Eye (tissue), 1 donor: ENCODE measurements around the gene TRIM47.
"Not testable (repeated sequence)": the region's sequence is repeated elsewhere in the genome, so short reads cannot be mapped to it uniquely, and the experiment has no call there.

Source experiments
- DNase-seq: peaks from one replicate; pipeline ENCODE4 v3.0.0-alpha.2; 2015

Gene TRIM47

DNA sequence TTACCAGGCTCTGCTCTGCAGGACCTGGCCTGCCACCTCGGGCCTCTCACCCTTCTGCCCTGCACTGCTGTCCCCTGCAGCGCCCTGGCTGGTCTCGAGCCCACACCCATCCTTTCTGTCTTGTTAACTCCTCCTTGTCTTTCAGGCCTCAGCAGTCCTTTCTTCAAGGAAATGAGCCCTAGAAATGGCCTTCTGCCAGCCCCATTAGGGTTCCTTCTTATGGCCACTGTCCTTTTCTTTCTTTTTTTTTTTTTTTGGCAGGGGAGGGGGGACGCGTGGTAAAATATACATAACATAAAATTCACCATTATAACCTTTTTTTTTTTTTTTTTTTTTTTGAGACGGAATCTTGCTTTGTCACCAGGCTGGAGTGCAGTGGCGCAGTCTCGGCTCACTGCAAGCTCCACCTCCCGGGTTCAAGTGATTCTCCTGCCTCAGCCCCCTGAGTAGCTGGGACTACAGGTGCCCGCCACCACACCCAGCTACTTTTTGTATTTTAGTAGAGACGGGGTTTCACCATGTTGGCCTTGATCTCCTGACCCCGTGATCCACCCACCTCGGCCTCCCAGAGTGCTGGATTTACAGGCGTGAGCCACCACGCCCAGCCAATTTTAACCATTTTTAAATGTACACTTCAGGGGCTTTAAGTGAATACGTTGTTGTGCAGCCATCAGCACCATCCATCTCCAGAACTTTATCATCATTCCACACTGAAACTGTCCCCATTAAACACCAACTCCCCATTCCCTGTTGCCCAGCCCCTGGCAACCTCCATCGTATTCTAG is 12.8 kb downstream of the TRIM47 start:
- not testable (repeated sequence) for DNase-seq

DNA sequence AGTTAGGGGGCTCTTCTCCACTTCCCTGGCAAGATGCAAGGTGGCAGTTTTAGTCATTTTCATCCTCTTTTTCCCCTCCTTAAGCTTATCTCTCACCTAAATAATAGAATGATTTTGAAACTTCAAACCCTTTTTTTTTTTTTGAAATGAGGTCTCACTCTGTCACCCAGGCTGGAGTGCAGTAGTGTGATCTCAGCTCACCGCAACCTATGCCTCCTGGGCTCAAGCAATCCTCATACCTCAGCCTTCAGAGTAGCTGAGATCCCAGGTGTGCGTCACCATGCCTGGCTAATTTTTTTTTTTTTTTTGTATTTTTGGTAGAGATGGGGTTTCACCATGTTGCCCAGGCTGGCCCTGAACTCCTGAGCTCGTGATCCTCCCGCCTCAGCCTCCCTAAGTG is 13.5 kb downstream of the TRIM47 start:
- not testable (repeated sequence) for DNase-seq

DNA sequence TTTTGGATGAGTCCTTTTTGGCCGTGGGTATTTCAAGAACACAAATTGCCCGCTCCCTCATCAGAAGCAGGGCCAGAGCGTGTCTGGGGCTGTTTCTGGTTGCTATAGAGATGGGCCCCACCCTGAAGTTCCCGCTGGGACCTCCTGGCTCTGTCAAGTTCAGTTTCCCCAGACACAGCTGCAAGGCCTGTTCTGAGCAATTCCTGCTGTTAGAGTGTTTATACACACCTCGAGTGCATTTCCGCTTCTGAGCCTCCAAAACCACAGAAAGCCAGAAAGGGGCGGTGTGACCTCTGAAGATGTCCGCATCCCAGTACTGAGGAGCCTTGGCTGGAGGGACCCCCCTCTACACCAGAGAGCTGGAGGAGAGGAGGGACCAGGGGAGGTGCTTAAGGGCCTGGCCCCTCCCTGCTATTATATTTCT is 13.9 kb downstream of the TRIM47 start:
- DNase-seq: peak; percentile 46

DNA sequence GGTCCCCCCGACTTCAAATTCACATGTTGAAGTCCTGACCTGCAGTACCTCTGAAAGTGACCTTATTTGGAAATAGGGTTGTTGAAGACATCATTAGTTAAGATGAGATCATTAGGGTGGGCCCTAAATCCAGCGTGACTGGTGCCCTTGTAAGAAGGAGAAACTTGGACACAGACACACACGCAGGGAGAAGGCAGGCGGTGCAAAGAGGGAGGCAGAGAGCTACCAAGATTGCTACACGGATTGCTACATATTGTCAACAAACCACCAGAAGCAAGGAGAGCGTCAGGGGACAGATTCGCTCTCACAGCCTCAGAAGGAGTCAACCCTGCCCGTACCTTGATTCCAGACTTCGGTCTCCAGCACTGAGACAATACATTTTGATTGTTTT is 16.5 kb downstream of the TRIM47 start:
- DNase-seq: no peak

DNA sequence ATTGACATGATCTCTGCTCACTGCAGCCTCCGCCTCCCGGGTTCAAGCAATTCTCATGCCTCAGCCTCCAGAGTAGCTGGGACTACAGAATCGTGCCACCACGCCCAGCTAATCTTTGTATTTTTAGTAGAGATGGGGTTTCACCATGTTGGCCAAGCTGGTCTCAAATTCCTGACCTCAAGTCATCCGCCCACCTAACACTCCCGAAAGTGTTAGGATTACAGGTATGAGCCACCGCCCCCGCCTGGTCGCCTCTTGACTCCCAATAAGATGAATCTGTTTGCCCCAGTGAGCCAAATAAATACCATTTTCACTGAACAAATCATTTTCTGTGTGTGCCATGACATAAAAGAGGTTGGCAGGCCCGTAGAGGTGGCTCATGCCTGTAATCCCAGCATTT is 19.0 kb downstream of the TRIM47 start:
- not testable (repeated sequence) for DNase-seq

DNA sequence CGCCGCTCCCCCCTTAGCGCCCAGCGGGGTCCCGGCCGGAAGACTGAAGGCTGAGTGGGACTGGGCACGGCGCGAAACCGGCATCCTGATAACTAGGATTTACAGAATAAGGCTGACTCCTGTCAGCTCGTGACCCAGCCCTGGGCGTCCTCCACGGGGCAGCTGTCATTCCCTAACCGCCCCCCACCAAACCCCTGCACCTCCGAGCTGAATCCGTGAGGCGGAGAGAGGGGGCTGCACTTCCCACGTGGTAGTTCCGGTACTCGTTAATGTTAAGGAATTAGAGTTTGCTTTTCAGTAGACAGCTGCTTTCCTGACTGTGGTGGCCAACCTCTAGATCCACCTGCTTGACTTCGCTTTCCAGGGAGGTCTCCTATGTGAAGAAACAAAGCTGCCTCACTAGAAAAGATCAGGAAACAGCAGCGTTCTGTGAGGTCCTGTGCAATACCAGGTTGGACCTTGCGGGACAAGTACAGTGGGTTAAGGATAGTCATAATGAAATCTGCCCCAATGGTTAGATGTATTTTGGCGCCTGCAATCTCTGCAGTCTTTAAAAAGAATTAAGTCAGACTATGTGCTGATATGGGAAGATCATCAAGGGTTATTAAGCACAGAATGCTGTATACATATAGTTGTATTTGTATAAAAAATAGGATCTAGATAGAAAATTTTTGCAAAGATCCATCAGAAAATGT is 22.2 kb downstream of the TRIM47 start:
- DNase-seq: no peak

DNA sequence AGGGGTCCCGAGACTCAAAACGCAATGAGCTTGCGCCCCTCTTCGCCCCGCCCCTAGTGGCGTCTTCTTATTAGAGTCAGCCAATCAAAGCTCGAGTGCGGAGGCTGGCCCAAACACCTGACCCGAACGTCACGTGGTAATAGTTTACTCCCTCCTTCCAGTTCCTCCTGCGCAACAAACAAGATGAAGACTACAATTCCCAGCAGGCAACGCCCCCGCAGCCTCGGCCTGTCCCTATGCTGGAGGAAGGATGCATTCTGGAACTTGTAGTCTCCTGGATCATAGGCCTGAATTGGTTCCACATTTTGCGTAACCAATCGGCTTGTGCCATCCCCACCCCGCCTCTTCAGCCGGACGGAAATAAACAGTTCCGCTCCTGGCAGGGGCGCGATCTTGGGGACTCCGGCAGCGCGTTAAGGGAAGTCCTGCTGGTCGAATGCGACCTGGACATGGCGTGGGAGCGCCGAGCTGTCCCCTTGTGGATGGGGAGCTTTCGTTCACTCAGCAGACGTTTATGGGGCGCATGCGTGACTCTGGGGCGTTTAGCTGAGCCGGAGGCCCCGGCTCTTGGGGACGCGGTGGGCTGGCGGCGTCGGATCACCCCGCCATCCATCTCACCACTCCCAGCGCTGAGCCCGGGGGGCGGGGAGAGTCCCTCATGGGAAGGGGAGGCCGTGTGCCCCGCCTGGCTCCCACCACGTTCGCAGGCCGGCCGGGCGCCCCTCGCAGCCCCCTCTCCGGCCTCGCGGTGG is 22.9 kb downstream of the TRIM47 start, which contains the start of gene WBP2:
WBP2 (minus strand) TSS at position 26 of the 752 bp plus-strand sequence. CDS start 38 bp downstream, outside the sequence.
- peak; percentile 100 for DNase-seq

DNA sequence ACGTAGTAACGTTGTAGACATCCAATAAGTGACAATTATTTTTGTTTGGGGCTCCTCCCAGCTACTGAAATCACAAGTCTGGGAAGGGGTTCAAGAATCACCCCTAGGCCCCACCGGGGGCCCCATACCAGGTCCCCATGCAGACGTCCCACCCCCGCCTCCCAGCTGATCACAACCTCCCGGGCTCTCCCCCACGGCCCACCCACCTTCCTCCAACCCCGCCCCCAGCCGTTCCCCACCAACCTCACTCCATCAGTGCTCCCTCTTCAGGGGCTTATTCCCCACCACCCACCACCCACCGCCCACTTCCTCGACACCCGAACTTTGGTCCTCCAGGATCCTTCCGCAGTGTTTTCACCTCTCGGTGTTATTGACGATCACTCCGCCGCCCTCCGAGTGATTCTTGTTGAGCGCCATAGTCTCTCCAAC is 23.5 kb downstream of the TRIM47 start:
- DNase-seq: no peak

DNA sequence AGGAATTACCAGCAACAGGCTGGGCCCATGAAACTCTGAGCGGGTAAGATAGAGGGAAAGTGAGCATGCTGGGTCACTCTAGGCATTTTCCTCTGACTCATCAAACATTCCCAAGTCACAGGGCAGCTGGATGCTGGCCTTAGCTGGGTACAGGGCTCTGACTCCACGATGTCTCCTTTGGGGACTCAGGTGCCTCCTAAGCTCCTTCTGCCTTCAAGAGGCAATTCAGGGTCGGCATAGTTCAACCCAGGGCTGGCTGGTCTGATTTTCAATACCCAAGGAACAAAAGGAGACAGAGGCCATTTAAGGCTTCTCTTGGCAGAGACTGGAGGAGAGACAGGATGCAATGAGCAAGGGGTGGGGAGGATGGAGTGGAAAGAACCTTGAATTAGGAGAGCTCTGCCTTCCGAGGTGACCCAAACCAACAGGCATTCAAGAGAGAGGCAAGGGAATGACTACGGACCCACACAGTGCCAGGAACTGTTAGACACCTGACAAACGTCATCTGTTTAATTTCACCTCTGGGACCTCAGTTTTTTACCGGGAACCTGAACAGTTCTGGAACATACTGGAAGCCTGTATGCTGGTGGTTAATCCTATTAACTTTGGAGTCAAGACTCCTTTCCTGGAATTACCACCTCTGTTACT is 24.2 kb downstream of the TRIM47 start:
- DNase-seq: no peak

DNA sequence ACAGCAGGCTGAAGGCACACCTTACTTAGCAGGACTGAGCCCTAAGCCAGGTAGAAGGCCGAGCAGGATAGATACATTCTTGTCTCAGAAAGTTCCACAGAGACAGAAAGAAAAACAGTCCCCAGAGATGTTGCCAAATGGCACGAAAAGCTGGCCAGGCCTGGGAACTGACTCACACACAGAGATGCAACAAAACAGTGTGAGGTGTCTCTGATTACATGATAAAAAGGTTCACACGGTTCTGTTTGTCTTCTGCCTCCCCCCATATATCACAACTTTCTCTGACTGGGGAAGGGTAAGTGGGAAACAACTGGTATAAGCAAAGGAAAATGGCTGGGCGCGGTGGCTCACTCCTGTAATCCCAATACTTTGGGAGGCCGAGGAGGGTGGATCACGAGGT is 24.9 kb downstream of the TRIM47 start:
- no peak for DNase-seq

DNA sequence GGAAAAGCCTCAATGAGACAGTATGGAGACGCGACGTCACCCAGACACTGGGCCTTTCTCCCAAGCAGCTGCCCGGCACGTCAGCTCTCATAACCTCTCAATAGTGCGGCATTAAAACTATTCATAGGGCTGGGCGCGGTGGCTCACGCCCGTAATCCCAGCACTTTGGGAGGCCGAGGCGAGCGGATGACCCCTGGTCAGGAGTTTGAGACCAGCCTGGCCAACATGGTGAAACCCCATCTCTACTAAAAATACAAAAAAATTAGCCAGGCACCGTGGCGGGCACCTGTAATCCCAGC is 26.7 kb downstream of the TRIM47 start:
- DNase-seq: not testable (repeated sequence)

DNA sequence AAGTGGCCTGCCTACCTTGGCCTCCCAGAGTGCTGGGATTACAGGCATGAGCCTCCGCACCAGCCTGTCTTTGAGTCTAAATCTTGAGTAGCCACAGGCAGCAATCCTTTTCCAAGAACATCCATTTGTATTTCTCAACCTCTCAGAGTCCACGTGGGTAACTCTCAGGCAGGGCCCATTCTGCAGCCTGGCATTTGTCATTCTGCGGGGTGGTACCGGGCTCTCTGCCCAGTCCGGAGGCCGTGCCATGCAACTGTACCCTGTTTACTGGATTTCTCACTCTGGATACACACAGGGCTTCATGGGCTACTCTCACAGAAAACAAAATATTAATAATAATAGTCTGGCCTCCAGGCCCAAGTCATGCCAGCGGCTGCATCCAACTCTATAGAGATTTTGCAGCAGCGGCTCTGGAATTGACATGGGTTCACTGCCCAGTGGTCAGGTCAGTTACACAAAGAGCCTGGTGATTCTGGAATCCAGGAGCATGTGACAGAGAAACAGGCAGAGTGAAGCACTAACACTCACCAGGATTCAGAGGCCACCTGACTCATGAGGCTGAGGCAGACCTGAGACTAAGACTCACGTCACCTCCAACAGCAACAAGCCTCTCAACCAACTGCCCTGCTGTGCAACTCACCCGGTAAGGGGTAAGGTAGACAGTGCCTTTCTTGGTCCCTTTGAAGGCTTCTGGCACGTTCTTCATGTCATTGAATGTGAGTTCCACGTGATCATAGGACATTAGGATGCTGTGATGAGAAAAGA is 27.3 kb downstream of the TRIM47 start:
- DNase-seq: no peak

DNA sequence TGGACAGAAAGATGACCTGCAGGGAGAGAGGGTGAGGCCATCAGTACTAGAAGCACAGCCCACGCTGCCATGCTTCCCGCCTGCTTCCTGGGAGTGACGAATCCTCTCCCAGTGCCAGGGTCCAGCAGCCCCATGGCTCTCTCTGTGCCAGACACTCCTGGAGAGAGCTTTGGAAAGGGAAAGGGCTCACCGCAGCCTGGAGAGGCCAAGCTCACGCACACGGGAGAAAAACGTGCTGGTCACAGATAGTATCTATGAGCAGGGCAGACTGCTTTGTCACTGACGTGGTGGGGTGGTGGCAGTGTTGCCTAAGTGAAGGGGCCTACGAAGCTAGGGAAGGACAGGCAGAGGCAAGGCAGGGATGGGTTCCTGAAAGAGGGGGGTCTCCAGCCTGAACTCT is 28.7 kb downstream of the TRIM47 start:
- no peak for DNase-seq

DNA sequence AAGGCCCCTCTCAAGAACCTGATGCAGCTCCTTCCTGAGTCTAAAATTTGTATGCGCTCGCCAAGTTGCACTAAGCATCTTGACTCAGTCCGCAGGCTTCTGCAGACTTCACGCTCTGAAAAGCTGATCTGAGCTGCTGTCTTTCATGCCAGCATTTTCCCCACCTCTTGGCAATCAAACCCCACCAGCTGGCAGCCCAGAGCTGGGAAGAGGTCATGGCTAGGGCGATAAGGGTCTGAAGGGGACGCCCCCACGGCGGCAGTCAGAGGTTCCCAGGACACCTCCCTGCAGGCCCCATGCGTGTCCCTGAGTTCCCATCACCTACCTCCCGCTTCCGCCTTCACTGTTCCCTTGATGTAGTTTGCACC is 29.1 kb downstream of the TRIM47 start:
- no peak for DNase-seq

DNA sequence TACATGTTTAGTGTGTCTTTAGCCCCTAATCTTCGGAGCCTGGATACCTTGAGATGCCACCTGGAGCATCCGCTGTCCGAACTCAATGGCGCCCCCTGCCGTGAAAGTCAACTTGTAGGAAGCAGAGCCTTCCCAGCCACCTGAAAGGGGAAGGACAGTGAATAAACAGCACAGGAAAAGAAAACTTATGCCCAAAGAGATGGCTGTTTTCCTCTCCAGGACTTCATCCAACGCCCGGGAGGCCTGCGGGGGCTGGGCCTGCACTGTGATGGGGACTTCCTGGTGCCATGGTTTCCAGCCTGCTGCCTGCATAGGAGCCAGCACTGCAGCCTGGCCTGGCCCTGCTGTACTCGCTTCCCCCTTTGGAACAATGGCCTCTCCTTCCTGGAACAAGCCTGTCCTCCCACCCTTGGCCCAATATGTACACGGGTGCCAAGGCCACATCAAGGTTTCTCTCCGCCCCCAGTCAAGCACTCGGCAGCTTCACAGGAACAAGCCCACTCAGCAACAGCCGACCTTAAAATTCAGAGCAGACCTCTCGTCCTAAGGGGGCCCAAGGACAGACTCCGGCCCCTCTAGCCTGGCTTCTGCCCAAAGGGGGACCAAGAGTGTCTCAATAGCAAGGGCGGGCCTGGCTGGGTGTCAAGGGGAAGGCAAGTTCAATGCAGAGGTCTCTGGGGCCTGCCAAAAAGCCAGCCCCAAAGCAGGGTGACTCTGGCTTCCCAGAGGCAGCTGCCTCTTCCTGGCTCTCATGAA is 29.7 kb downstream of the TRIM47 start:
- peak; percentile 72 for DNase-seq

DNA sequence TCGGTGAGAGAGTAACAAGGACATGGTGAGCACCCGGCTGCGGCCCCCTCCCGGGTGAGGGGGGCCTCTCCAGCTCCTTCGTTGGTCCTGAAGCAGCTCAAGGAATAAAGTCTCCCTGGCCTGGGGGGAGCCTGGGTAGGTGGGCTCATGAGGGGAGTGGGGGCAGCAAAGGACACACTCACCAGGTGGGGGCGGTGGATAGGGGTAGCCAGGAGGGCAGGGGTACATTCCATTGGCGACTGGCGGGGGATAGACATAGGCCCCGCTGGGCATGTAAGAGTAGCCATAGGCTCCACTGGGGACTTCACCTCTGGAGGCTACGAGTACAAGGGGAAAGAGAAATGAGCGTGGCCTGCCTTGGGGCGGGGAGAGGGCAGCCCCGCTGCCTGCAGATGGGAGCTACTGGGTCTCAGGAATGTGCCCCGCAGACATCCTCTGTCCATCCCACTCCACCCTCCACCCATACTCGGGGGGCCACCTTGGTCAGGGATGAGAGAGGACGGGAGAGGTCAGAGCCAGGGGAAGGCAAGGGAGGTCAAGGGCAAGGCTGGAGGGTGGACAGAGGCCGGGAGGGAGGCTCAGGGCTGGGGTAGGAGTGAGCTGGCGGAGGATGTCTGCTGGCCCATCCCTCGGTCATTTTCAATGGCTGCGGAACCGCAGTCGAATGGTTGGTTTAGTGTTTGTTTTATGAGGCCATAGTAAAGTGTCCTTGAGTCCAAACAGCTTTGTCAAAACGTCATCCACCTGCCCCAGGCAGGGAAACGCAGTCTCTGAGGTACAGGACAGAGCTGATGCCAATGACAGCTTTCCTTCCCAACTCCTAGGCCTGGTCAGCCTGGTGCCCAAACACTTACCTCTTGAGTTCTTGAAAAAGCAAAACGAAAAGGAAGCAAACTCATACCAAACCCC is 30.5 kb downstream of the TRIM47 start:
- DNase-seq: no peak

DNA sequence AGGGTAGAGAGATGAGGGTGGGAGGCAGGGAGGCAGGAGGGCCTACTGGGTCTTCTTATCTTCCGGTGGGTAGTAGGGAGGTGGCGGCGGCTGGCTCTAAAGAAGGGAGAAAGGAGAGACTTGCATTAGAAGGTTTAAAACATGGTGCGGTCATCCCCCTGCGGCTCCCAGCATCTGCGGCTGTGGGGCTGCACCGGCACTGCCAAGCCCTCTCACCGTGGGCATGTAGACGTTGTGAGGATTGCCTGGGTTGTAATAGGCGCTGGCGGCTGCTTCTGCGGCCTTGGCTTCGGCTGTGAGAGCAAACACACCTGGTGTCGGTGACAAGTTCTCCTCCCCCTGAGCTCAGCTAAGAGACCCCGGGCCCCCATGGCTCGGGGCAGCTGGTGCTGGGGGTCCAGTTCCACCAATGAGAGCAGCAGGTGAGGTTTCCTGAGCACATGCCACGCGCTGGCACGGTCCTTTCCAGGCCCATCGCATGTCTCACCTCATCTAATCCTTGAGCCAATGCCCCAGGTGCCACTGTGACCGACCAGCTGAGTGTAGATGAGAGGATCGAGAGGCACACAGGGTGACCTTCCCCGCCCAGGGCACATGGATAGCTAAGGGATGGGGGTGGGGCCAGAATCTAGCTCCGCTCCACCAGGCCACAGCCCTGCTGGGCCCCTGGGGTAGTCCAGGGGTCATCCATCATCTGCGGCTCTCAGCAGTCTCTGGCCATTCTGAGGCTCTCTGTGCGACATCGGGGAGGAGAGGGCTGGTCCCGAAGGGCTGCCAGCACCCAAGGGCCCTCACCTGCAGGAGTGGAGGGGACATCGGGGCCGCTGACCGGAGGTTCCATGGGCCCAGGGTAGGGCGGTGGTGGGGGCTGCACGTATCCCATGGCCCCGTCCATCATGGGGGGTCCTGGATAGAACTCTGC is 31.4 kb downstream of the TRIM47 start:
- no peak for DNase-seq

DNA sequence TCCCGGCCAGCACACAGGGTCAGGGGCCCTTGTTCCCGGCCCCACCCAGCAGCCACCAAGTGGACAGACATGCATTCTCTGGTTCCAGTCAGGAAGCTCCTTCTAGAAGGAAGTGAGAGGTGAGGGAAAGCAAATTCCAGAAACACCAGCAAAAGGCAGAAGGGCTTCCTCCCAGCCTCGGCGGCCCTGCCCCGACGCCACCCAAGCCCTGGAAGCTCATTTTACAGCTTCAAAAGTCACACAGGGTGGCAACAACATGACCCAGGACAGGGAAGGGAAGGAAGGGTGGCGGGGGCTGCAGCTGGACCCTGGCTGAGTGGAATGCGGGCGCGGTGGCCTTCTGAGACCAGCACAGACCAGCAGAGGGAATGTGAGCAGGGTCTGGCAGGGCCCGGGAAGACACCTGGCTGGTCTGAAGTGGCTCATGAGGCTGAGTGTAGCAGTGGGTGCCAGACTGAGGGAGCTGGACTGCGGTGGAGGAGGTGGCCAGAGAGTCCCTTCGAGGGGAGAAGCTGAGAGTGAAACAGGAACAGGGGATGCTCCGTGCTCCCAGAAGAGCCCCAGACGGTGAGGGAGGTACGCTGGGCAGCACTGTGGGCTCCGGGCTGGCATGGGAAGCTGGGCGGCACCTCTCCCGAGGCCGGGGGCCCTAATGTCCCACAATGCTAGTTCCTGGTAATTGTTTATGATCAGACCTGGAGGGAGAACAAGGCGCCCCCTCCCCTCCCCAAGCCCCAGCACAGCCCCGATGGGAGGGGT is 32.3 kb downstream of the TRIM47 start:
- no peak for DNase-seq
